Embryonic facial prominence (tissue), 1 donor: ENCODE data around the gene TMEM259.

ENCODE experiments used
- DNase-seq: peaks from one replicate; pipeline ENCODE4 v3.0.0-alpha.2; 2016; ENCODE audit errors: extremely low spot score

Gene TMEM259

DNA sequence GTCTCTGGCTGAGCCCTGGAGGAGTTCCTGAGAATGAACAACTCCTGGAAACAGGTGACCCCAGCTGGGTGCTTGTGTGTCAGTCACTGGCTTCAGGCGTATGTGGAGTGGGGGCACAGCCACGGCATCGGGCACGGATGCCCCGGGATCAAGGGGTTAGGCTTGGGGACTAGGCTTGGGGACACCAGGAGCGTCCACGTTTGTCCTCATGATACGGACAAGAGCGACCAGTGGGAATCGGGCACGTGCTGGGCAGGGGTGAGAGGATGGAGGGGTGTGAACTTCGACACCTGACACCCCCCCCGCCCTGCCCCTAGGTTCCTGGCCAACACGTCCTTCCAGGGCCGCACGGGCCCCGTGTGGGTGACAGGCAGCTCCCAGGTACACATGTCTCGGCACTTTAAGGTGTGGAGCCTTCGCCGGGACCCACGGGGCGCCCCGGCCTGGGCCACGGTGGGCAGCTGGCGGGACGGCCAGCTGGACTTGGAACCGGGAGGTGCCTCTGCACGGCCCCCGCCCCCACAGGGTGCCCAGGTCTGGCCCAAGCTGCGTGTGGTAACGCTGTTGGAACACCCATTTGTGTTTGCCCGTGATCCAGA is 16.6 kb downstream of the TMEM259 start:
- DNase-seq: no peak

DNA sequence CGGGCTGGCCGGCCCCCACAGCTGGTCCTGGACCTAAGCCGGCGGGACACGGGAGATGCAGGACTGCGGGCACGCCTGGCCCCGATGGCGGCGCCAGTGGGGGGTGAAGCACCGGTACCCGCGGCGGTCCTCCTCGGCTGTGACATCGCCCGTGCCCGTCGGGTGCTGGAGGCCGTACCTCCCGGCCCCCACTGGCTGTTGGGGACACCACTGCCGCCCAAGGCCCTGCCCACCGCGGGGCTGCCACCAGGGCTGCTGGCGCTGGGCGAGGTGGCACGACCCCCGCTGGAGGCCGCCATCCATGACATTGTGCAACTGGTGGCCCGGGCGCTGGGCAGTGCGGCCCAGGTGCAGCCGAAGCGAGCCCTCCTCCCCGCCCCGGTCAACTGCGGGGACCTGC is 17.6 kb downstream of the TMEM259 start:
- no peak for DNase-seq

DNA sequence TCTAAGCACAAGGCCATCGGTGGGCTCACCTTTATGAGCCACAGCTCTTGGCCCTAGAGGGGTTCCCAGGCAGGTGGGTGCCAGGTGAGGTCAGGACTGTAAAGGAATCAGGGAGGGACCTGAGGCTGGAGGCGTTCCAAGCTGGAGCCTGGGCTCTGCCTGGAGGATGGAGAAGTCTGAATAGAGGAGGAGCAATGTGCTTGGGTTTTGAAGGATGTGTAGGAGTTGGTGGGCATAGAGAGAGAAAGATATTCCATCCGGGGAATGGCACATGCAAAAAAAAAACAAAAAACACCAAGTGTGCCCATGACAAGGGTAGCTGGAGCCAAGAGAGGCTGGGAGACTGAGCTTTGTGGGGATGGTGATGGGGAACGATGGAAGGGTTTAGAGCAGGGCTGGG is 18.3 kb downstream of the TMEM259 start:
- no peak for DNase-seq

DNA sequence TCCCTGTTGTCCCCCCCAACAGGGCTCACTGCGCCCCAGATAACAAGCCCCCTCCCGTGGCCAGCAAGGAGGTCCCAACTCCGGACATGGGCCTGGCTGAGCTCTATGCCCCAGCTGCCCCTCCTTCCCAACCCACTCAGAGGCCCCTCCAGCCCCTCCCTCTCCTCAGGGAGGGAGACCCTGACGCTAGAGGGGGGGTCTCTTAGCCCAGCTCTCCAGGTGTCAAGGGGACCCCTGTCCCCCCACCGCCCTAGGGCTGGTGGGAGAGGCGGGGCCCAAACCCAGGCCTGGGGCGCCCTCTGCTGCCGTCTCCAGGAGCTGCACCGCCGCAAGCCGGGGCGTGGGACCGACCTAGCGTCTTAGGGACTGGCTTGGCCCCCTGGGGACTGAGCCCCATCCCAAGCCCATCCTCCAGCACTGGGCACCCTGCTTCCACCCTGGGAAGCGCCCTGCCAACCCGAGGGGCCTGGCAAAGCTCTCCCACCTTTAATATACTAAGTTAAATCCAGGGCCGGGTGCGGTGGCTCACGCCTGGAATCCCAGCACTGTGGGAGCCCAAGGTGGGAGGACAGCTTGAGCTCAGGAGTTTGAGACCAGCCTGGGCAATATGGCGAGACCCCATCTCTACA is 19.3 kb downstream of the TMEM259 start:
- no peak for DNase-seq

DNA sequence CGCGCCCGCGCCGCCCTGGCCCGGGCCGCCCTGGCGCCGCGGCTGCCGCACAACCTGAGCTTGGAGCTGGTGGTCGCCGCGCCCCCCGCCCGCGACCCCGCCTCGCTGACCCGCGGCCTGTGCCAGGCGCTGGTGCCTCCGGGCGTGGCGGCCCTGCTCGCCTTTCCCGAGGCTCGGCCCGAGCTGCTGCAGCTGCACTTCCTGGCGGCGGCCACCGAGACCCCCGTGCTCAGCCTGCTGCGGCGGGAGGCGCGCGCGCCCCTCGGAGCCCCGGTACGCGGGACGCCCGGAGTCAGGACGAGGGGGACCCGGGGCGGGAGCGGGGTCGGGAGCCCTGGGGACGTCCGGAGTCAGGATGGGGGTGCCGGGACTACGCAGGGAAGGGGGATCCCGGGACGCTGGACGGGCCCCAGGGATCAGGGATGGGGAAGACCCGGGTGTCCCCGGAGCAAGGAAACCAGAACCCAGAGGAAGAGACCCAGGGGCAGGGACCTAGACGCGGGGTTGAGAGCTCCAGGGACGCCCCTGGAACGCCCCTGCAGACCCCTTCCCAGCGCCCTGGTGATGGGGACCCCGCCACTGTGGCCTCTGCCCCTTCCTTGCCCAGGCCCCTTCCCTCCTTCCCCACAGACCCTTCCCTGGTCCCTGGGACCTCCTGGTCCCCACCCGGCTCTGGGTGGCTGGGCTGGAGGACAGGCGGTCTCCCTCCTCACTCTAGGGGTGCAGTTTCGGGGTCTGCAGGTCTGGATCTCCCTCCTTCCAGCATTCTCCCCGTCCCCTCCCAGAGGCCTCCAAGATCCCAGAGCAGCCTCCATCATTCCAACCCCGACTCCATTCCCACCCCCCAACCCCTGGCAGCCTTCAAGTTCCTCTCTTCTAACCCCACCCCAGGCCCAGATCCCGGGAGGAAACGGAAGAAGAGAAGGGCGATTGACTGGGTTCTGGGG is 20.1 kb downstream of the TMEM259 start:
- no peak for DNase-seq

DNA sequence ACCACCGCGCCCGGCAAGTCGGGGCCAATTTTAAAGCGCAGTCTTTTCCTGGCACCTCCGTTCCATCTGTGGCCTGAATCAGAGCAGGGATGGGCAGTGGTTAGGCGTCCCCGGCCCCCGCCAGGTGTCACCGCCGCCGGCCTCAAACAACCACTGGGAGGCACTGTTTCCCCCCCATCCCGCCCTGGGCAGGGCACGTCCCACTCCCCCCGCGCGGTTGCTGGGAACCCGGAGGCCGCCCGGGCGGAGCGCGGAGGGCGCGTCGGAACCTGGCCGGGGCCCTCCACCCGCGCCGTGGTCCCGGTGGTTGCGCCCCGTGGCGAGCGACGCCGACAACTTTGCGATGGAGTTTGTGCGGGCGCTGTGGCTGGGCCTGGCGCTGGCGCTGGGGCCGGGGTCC is 20.8 kb downstream of the TMEM259 start, which contains the start of gene GRIN3B:
Gene GRIN3B (plus strand): TSS at position 325 of the 400 bp plus-strand sequence. CDS start 19 bp downstream, at position 344.
- no peak for DNase-seq

DNA sequence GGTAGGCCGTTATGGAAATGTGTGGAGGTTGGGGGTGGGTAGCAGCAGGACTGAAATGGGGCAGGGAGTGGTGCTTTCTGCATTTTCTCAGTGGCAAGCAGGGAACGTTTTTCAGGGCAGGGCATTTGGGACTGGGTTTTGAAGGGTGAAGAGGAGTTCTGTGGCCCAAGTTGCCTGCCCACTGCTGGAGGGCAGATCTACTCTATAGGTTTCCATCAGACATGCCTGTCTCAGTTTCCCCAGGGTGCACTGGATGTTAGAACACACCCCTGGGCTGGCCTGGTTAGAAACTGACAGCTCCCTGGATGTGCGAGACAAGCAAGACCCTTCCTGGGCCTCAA is 21.6 kb downstream of the TMEM259 start:
- DNase-seq: no peak

DNA sequence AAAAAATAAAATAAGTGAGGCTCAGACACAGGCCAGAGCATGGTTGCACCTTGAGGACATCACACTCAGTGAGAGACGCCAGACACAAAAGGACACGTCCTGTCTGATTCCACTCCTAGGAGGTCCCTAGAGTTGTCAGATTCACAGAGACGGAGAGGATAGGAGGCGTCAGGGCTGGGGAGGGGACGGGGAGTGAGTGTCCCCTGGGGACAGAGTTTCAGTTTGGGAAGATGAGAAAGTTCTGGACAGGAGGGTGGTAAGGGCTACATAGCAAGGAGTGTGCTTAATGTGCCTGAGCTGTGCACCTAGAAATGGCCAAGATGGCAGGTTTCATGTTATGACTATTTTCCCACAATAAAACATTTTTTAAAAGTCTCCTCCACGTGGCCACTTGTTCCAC is 22.9 kb downstream of the TMEM259 start:
- DNase-seq: no peak

DNA sequence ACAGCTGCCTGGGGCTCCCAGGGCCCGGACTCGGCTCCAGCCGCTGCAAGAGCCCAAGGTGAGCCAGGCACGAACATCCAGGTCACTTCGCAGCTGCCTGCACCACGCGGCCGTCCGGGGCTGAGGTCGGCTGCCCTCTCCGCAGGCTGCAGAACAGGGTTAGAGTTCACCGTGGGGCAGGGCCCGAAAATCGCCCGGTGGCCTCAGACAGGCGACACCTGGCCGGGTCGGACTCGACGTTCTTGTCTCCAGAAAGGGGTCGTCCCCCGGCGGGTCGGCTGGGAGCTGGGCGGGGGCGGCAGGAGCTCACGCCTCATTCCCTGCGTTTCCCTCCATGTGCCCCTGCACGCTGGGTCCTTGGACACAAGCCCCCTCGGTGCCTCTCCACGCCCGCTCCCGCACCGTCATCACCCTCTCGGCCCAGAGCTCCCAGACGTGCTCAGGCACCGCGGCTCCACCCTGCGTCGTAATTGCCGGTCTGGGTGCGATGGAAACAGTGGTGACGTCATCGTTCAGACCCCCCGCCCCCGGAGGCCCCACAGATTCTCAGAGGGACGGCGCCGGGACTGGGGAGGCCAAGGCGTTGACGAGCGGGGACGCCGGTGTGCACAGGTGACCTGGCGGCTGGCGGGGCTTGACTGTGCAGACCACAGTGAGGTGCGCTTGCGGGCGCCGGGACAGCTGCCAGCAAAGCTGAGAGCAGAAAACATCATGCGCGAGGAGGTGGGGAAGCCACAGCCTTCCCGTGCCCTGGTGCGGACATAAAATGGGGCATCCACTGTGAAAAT is 24.7 kb downstream of the TMEM259 start:
- DNase-seq: peak; percentile 34

DNA sequence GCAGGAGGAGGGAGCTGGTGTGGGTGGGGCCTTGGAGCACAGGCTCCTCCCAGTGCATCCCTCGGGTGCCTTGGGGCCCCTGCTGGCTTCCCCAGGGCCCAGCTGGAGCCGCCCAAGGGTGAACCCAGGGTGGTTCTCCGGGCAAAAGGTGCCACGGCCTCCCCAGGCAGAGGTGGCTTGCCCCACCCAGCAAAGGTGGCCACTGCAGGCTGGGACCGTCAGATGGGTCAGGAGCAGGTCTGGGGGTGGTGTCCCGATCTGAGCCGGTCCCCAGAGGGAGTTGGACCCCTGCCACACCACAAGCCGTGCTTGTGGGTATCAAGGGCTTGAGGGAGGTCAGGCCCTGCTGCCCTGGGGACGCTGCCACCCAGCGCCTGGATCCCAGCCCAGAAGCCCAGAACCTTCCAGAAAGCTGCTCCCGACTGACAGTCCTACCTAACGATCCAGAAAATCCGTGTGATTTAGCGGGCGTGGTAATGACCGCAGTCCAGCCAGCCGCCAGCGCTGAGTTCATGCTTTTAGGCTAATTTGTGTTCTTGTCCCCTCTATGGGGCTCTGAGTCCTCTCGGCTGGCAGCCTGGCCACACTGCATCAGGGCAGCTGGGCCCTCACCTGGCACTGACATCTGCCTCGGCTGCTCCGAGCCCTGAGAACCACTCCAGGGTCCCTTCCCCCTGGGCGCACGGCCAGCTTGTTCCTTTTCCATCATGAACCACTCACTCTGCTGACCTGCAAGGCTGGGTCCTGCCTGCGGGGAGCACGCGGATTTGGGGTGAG is 25.7 kb downstream of the TMEM259 start:
- no peak for DNase-seq

DNA sequence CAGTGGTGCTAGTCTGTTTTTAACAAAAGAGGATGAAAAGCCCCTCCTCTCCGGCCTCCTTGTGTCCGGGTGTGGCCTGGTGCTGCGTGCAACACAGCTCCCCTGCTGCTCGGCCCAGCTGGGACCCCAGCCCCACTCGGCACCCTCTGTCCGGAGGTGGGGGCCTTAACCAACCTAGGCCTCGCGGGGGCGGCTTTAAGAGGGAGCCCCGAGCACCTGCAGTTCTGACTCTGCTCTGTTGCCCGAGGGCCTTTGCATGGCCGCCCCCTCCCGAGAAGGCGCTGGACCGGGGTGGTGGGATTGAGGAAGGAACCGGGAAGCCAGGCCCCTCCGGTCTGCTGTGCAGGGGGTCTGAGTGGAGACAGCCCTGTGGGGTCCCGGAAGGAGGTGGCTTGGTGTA is 26.4 kb downstream of the TMEM259 start:
- no peak for DNase-seq

DNA sequence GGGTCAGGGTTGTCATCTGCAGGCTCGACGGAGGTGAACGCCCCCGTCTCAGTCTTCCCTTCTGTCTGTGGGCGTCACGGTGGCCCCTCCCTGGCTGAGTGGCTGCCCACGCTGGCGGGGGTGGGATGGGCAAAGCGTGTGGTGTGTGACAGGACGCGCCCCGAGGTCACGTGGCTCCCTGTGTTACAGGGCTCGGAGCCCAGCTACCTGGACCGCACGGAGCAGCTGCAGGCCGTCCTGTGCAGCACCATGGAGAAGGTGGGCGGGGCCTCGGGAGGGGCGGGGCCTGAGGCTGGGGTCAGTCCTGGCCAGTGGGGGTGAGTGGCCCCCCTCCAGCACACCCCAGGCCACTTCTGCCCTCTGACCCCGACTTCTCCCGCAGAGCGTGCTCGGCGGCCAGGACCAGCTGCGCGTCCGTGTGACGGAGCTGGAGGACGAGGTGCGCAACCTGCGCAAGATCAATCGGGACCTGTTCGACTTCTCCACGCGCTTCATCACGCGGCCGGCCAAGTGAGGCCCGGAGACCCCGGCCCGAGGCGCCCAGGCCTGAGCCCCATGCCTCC is 27.0 kb downstream of the TMEM259 start:
- DNase-seq: no peak

DNA sequence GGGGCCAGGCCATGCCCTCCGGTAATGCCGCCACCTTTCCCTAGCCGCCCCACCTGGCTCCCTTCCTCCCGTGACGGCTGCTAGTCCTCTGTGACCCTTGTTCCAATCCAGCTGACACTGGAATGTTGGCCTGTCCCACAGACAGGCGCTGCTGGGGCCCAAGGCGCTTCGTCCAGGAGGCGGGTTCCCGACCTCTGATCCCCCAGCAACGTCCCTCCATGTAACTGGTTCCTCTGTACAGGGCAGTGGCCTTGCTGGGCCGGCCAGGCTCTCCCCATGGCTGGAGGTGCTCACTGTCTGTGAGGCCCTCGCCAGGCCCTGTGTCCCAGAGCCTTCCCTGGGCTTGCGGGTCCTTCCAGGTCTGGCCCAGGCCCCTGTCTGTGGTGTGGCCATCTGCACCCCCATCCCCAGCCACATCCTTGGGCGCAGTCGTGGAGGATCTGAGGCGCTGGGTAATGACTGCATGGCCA is 27.5 kb downstream of the TMEM259 start:
- DNase-seq: no peak

DNA sequence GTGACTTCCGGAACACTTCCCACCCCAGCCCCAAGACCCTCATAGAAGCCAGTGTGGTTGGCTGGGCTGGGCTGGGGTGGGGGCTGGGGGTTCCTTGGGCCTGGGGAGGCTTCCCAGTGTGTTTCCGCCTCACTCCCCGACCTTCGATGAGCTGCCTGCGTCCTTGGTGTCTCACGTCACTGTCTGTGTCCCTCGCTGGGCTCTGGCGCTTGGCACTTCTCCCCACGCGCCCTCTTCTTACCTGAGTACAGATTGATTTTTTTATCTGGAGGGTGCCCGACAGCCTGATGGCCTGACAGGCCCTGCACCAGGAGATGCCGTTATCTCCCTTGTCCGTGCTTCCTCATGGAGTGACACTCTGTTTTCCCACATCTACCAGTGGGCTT is 28.3 kb downstream of the TMEM259 start:
- DNase-seq: no peak

DNA sequence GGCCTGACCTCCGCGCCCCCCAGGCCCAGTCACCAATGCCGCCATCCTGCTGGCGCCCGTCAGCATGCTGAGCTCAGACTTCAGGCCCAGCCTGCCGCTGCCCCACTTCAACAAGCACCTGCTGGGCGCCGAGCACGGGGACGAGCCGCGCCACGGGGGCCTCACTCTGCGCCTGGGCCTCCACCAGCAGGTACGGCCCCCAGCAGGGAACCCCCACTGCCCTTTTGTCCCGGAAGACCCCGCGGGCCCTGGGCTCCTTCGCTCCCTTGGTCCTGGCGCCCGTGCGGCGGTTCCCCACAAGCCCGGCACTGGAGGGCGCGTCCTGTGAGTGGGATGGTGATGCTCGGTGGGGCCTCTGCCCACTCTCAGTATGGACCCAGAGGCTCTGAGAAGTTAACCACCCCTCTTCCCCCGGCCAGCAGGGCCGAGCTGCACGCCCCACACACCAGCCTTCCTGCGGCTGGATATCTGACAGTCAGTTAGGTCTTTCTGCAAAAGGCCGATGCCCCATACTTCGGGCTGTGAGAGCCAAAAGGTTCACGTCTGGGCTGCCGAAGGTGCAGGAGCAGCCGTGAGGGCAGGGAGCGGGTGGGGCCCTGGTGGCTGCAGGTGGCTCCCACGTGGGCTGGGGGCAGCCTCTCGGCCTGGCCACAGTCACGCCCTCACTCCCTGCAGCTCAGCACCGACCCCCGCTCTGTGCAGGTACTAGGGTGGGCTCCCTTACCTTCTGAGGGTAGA is 28.8 kb downstream of the TMEM259 start:
- DNase-seq: no peak

DNA sequence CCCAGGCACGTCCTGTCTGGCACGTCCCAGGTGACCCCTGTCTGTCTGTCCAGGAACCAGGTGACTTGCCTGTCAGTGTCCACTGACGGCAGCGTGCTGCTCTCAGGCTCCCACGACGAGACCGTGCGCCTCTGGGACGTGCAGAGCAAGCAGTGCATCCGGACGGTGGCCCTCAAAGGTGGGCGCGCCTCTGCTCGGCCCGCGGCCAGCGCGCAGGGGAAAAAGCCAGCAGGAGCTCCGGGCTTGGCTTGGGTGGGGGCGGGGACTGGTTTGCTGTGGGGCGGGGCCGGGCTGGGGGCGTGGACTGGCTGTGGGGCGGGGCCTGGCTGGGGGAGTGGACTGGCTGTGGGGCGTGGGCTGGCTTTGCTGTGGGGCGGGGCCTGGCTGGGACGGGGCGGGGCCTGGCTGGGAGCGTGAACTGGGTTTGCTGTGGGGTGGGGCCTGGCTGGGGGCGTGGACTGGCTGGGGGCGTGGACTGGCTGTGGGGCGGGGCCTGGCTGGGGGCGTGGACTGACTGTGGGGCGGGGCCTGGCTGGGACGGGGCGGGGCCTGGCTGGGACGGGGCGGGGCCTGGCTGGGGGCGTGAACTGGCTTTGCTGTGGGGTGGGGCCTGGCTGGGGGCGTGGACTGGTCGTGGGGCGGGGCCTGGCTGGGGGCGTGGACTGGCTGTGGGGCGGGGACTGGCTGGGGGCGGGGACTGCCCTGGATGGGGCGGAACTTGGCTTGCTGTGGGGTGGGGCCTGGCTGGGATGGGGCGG is 29.6 kb downstream of the TMEM259 start:
- DNase-seq: no peak

DNA sequence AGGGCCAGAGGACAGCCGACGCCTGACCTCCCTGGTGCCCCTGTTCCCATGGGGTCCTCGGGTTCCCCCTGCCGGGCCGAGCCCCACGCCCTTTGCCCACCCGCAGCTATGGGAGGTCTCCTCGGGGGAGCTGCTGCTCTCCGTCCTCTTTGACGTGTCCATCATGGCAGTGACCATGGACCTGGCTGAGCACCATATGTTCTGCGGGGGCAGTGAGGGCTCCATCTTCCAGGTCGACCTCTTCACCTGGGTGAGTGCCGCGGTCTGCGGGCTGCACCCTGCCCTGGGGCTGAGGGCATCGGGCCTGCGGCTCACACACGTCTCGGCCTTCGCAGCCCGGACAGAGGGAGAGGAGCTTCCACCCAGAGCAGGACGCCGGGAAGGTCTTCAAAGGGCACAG is 30.2 kb downstream of the TMEM259 start:
- DNase-seq: no peak

DNA sequence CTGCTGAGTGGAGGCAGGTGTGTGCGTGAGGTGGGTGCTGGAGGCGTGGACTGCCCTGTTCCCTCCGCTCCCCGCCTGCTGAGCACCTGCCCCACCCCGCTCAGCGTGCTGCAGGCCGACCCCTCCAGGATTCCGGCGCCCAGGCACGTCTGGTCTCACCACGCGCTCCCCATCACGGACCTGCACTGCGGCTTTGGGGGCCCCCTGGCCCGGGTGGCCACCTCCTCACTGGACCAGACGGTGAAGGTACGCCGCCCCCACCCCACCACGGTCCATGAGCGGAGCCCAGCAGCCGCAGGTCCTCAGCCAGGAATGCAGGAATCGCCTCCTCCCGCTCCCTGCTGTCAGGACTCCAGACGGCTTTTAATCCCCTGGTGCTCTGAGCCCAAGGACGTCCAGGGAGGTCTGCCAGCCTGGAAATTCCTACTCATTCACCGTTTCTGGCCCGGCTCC is 30.8 kb downstream of the TMEM259 start:
- DNase-seq: no peak

DNA sequence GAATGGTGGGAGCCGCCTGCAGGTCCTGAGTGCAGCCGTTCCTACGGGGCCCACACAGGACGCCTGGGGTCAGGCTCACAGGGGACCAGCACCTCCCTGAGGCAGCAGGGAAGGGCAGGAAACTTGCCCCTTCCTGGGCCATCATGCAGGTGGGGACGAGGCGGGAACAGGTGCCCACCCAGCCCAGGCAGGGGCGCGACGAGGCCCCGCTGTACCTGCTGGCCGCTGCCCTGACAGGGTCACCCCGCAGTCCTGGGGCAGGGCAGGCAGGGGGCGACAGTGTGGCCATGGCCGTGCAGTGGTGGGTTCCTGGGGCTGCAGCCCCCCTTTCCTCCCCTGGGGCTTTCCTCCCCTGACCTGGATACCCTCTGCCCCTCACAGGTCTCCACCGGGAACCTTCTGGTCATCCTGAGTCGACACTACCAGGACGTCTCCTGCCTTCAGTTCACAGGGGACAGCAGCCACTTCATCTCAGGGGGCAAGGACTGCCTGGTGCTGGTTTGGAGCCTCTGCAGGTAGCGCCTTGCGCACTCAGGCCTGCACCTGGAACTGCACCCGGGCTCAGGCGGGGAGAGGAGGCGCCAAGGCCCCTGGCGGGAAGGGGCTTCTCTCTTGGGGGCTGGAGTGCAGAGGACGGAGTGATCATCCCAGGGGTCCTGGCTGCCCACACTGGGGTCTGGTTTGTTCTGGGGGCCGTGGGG is 31.4 kb downstream of the TMEM259 start:
- DNase-seq: no peak
